ENCODE data around the gene SMYD3. TPM values are rescaled to one million over a fixed set of nuclear protein-coding genes. Genes with fewer than 3 reads are reported as not detected.

SMYD3 gene
- total RNA-seq, 1 donor from 2014 or later: 24.2 TPM

DNA sequence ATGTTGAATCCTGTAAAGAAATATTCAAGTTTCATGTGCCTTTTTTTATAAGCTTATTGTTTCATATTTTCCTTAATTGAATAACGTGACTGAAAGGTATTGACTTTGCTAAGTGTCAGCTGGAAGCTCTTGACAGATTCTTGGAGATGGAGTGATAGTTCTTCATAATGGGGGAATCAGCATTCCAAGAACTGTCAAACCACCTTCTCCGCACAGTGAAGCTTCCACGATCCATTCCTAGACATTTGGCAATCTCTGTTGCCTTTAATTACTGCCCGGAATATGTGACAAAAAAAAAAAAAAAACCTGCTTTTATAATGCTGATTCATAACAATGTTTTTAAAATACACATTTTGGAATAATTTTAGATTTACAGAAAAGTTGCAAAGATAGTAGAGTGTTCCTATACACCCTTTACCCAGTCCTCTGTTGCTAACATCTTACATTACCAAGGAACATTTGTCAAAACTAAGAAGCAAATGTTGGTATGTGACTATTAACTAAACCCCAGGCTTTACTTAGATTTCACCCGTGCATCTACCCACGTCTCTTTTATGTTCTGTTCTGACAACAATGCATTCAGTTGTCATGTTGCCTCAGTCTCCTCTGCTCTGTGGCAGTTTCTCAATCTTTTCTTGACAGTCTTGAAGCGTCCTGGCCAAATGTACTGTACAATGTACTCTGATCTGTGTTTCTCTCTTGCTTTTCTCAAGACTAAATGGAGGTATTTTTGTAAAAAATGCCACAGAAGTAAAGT, 674.1 kb downstream of the SMYD3 start:
- Mint-ChIP-seq H3K4me3 (no peak overlapping the region), H3K4me1 (peaks cover 21% of the 10 kb centered on the region), H3K27me3 (ENCODE audit: low read depth) (no peaks in the 10 kb centered on the region), H3K9me3 (peaks cover 2% of the 10 kb centered on the region), H3K36me3 (ENCODE audit: low read depth) (no peaks in the 10 kb centered on the region), H3K27ac (ENCODE audit: unreplicated experiment) (no peak overlapping the region)
- TF ChIP-seq CTCF (conservative IDR thresholded peaks at IDR 0.05): no peak
- DNase-seq (ENCODE audit: low read depth, low spot score): no peak

- no peak for DNase-seq (ENCODE audit: low read depth, low spot score)
- Mint-ChIP-seq H3K4me1 (peaks cover 11% of the 10 kb centered on the region), H3K4me3 (no peak overlapping the region)
Measured at GRCh38 chr1:245831518-245831917, 675.6 kb downstream of the SMYD3 start.

DNA sequence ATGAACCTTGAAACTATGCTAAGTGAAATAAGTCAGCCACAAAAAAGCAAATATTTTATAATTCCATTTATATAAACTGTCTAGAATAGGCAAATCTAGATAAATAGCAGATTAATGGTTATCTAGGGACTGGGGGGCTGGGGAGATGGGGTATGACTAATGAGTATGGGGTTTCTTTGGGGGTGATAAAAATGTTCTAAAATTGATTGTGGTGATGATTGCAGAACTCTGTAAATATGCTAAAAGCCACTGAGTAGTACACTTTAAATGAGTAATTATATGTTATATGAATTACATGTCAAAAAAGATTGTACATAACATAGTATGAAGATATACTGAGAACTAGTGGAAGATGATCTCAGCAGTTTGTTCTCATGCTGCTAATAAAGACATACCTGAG, 677.3 kb downstream of the SMYD3 start:
- Mint-ChIP-seq H3K4me3 (no peak overlapping the region), H3K27me3 (ENCODE audit: low read depth) (no peaks in the 10 kb centered on the region), H3K27ac (ENCODE audit: unreplicated experiment) (no peak overlapping the region), H3K36me3 (ENCODE audit: low read depth) (peaks cover 4% of the 10 kb centered on the region), H3K4me1 (peaks cover 11% of the 10 kb centered on the region), H3K9me3 (peaks cover 2% of the 10 kb centered on the region)
- TF ChIP-seq CTCF (conservative IDR thresholded peaks at IDR 0.05): no peak
- no peak for DNase-seq (ENCODE audit: low read depth, low spot score)

More at GRCh38 chr1:245831518-245831917, 675.6 kb downstream of the SMYD3 start:
- no peak for TF ChIP-seq CTCF (conservative IDR thresholded peaks at IDR 0.05)
- Mint-ChIP-seq H3K27me3 (ENCODE audit: low read depth) (no peaks in the 10 kb centered on the region), H3K36me3 (ENCODE audit: low read depth) (no peaks in the 10 kb centered on the region), H3K27ac (ENCODE audit: unreplicated experiment) (no peak overlapping the region), H3K9me3 (peaks cover 2% of the 10 kb centered on the region)

- TF ChIP-seq CTCF (conservative IDR thresholded peaks at IDR 0.05): no peak
Measured at GRCh38 chr1:245829194-245829593, 677.9 kb downstream of the SMYD3 start.

GRCh38 chr1:245827301-245827700, 679.8 kb downstream of the SMYD3 start:
- Mint-ChIP-seq H3K27ac (ENCODE audit: unreplicated experiment) (no peak overlapping the region), H3K9me3 (peaks cover 2% of the 10 kb centered on the region), H3K4me1 (peaks cover 6% of the 10 kb centered on the region), H3K27me3 (ENCODE audit: low read depth) (no peaks in the 10 kb centered on the region), H3K4me3 (no peak overlapping the region), H3K36me3 (ENCODE audit: low read depth) (peaks cover 7% of the 10 kb centered on the region)
- TF ChIP-seq CTCF (conservative IDR thresholded peaks at IDR 0.05): no peak
- no peak for DNase-seq (ENCODE audit: low read depth, low spot score)

More at GRCh38 chr1:245829194-245829593, 677.9 kb downstream of the SMYD3 start:
- no peak overlapping the region for H3K27ac Mint-ChIP-seq (ENCODE audit: unreplicated experiment)
- peaks cover 2% of the 10 kb centered on the region for H3K9me3 Mint-ChIP-seq
- H3K27me3 Mint-ChIP-seq (ENCODE audit: low read depth): no peaks in the 10 kb centered on the region
- no peak overlapping the region for H3K4me3 Mint-ChIP-seq
- peaks cover 10% of the 10 kb centered on the region for H3K4me1 Mint-ChIP-seq
- no peak for DNase-seq (ENCODE audit: low read depth, low spot score)
- peaks cover 4% of the 10 kb centered on the region for H3K36me3 Mint-ChIP-seq (ENCODE audit: low read depth)
